GM19468 (cell line): ENCODE measurements around the gene SGMS1.
A peak's percentile ranks its signal among the peaks of the same experiment; 100 is the strongest.
"Not testable (repeated sequence)": the region's sequence is repeated elsewhere in the genome, so short reads cannot be mapped to it uniquely, and the experiment has no call there.

Experiments
- ATAC-seq: cut with Tn5 transposase; IDR thresholded peaks from one replicate; pipeline ENCODE4 v1.9.1; 2021; ENCODE audit warnings: mild to moderate bottlenecking, moderate library complexity, moderate number of reproducible peaks; ENCODE audit not compliant: unreplicated experiment; ENCODE audit errors: extremely low read depth

SGMS1 gene

GRCh38 chr10:50439187-50439586 is 184.6 kb downstream of the SGMS1 start:
- no peak for ATAC-seq

GRCh38 chr10:50438049-50438936 is 185.5 kb downstream of the SGMS1 start:
- peak; percentile 20 for ATAC-seq

GRCh38 chr10:50437248-50437647 is 186.5 kb downstream of the SGMS1 start:
- ATAC-seq = no peak

- ATAC-seq = no peak
Observed at GRCh38 chr10:50436805-50437204, 187.0 kb downstream of the SGMS1 start.

GRCh38 chr10:50432211-50433009 is 191.3 kb downstream of the SGMS1 start:
- peak; percentile 16 for ATAC-seq

GRCh38 chr10:50431791-50432190 is 192.0 kb downstream of the SGMS1 start:
- peak; percentile 83 for ATAC-seq

- ATAC-seq = no peak
Observed at GRCh38 chr10:50431133-50431532, 192.6 kb downstream of the SGMS1 start.

GRCh38 chr10:50426485-50426884 is 197.3 kb downstream of the SGMS1 start:
- ATAC-seq = peak; percentile 82

GRCh38 chr10:50425215-50425614 is 198.5 kb downstream of the SGMS1 start:
- not testable (repeated sequence) for ATAC-seq

- ATAC-seq = no peak
Observed at GRCh38 chr10:50423448-50423847, 200.3 kb downstream of the SGMS1 start.

- ATAC-seq = no peak
Observed at GRCh38 chr10:50422259-50422658, 201.5 kb downstream of the SGMS1 start.

- ATAC-seq = no peak
Observed at GRCh38 chr10:50421026-50421719, 202.6 kb downstream of the SGMS1 start.

- no peak for ATAC-seq
Observed at GRCh38 chr10:50420196-50420595, 203.6 kb downstream of the SGMS1 start.

GRCh38 chr10:50419756-50420155 is 204.0 kb downstream of the SGMS1 start:
- ATAC-seq = no peak

- ATAC-seq = no peak
Observed at GRCh38 chr10:50419091-50419490, 204.7 kb downstream of the SGMS1 start.

GRCh38 chr10:50417886-50418830 is 205.6 kb downstream of the SGMS1 start:
- peak; percentile 71 for ATAC-seq

GRCh38 chr10:50417486-50417885 is 206.3 kb downstream of the SGMS1 start:
- ATAC-seq = no peak

GRCh38 chr10:50416881-50417280 is 206.9 kb downstream of the SGMS1 start:
- ATAC-seq = no peak

GRCh38 chr10:50416181-50416824 is 207.5 kb downstream of the SGMS1 start:
- ATAC-seq = no peak
